GM23338 (cell line): ENCODE results near the gene YWHAH.

Experiments used
- CREB1 ChIP-seq: fragments of 250-450 bp; sonication (Bioruptor Pico); IDR thresholded peaks from 2 replicates; pipeline ENCODE4 v1.5.0; 2020; ENCODE audit warnings: low read depth, mild to moderate bottlenecking, moderate library complexity
- CTCF ChIP-seq, 2 experiments: fragments of 200-600 bp in 1 of 2; sonication (generic) in 1 of 2; conservative IDR thresholded peaks; 2 replicates each; pipeline versions ENCODE4 v1.5.1 to v1.6.1; 2016 to 2017; ENCODE audit warnings: antibody characterized with exemption in 2 of 2, low read depth in 2 of 2, mild to moderate bottlenecking in 2 of 2, moderate library complexity in 1 of 2
- ETS1 ChIP-seq: IDR thresholded peaks from 2 replicates; pipeline ENCODE4 v1.6.1; 2016; ENCODE audit warnings: antibody characterized with exemption
- EZH2 ChIP-seq: fragments of 200-600 bp; sonication (generic); IDR thresholded peaks from one replicate; pipeline ENCODE4 v1.8.0; 2017; ENCODE audit warnings: antibody characterized with exemption, mild to moderate bottlenecking, low read depth; ENCODE audit not compliant: unreplicated experiment
- EZH2phosphoT487 ChIP-seq: fragments of 200-600 bp; sonication (generic); IDR thresholded peaks from one replicate; pipeline ENCODE4 v1.8.1; 2018; ENCODE audit warnings: antibody characterized with exemption; ENCODE audit not compliant: unreplicated experiment
- JUNB ChIP-seq: IDR thresholded peaks from one replicate; pipeline ENCODE4 v1.6.1; 2016; ENCODE audit warnings: antibody characterized with exemption; ENCODE audit not compliant: unreplicated experiment
- NANOG ChIP-seq: IDR thresholded peaks from 2 replicates; pipeline ENCODE4 v1.6.1; 2016; ENCODE audit warnings: antibody characterized with exemption, borderline replicate concordance
- POLR2AphosphoS5 ChIP-seq: IDR thresholded peaks from 2 replicates; pipeline ENCODE4 v1.6.1; 2016; ENCODE audit warnings: antibody characterized with exemption, low read depth
- REST ChIP-seq: IDR thresholded peaks from one replicate; pipeline ENCODE4 v1.6.1; 2018; ENCODE audit warnings: antibody characterized with exemption; ENCODE audit not compliant: unreplicated experiment
- STAT1 ChIP-seq: IDR thresholded peaks from one replicate; pipeline ENCODE4 v1.6.1; 2016; ENCODE audit warnings: antibody characterized with exemption; ENCODE audit not compliant: unreplicated experiment
- ZNF114 ChIP-seq: fragments of 250-450 bp; sonication (Bioruptor Pico); IDR thresholded peaks from 2 replicates; pipeline ENCODE4 v1.5.0; 2020; ENCODE audit warnings: mild to moderate bottlenecking, moderate library complexity
- ZNF331 ChIP-seq: fragments of 250-450 bp; sonication (Bioruptor Pico); IDR thresholded peaks from 2 replicates; pipeline ENCODE4 v1.5.0; 2020; ENCODE audit warnings: low read depth, mild to moderate bottlenecking, moderate library complexity
- ZNF462 ChIP-seq: fragments of 250-450 bp; sonication (Bioruptor Pico); IDR thresholded peaks from 2 replicates; pipeline ENCODE4 v1.5.0; 2020; ENCODE audit warnings: mild to moderate bottlenecking, moderate library complexity

- TF ChIP-seq POLR2AphosphoS5 (no peak), EZH2 (no peak), CTCF (conservative IDR thresholded peaks at IDR 0.05; ENCODE audit: low read depth in 2 of 2) (no peak), EZH2phosphoT487 (no peak), REST (no peak), JUNB (no peak), ETS1 (no peak), STAT1 (no peak), ZNF331 (CRISPR knock-in tag) (no peak), CREB1 (no peak), NANOG (no peak), ZNF114 (CRISPR knock-in tag) (no peak), ZNF462 (CRISPR knock-in tag) (no peak)
Observed at GRCh38 chr22:31962387-31963125, 18.2 kb downstream of the YWHAH start.
